ENCODE measurements around the gene FKBP4.
"Not testable (repeated sequence)": the region's sequence is repeated elsewhere in the genome, so short reads cannot be mapped to it uniquely, and the experiment has no call there.

The FKBP4 gene

GRCh38 chr12:2794736-2795289, at the start of gene FKBP4:
TSS of gene FKBP4 (plus strand) at chr12:2794970. CDS start at chr12:2795140, 170 bp downstream.
- peak; percentile 81 to 89 (median 83) for DNase-seq (ENCODE audit: low read depth in 3 of 3)

GRCh38 chr12:2745655-2746054, 49.1 kb upstream of the FKBP4 start:
- DNase-seq (ENCODE audit: low read depth in 3 of 3): no peak

GRCh38 chr12:2749580-2749979, 45.2 kb upstream of the FKBP4 start:
- DNase-seq (ENCODE audit: low read depth in 3 of 3): no peak

- no peak for DNase-seq (ENCODE audit: low read depth in 3 of 3)
Observed at GRCh38 chr12:2750185-2750584, 44.6 kb upstream of the FKBP4 start.

GRCh38 chr12:2751230-2751629, 43.5 kb upstream of the FKBP4 start:
- no peak for DNase-seq (ENCODE audit: low read depth in 3 of 3)

- DNase-seq (ENCODE audit: low read depth in 3 of 3): no peak
Observed at GRCh38 chr12:2751686-2752085, 43.1 kb upstream of the FKBP4 start.

- DNase-seq (ENCODE audit: low read depth in 3 of 3): peak; percentile 33 to 57 (median 52)
Observed at GRCh38 chr12:2752676-2753371, 41.9 kb upstream of the FKBP4 start.

GRCh38 chr12:2753536-2753935, 41.2 kb upstream of the FKBP4 start:
- no peak for DNase-seq (ENCODE audit: low read depth in 3 of 3)

- no peak for DNase-seq (ENCODE audit: low read depth in 3 of 3)
Observed at GRCh38 chr12:2754208-2754607, 40.6 kb upstream of the FKBP4 start.

GRCh38 chr12:2756756-2757155, 38.0 kb upstream of the FKBP4 start:
- DNase-seq (ENCODE audit: low read depth in 3 of 3): no peak

GRCh38 chr12:2759733-2760132, 35.0 kb upstream of the FKBP4 start:
- no peak for DNase-seq (ENCODE audit: low read depth in 3 of 3)

- no peak for DNase-seq (ENCODE audit: low read depth in 3 of 3)
Observed at GRCh38 chr12:2764398-2764797, 30.4 kb upstream of the FKBP4 start.

GRCh38 chr12:2765052-2765451, 29.7 kb upstream of the FKBP4 start:
- DNase-seq (ENCODE audit: low read depth in 3 of 3): no peak

GRCh38 chr12:2765608-2766007, 29.2 kb upstream of the FKBP4 start:
- no peak for DNase-seq (ENCODE audit: low read depth in 3 of 3)

GRCh38 chr12:2768224-2768961, 26.4 kb upstream of the FKBP4 start:
- DNase-seq (ENCODE audit: low read depth in 3 of 3): no peak

- no peak for DNase-seq (ENCODE audit: low read depth in 3 of 3)
Observed at GRCh38 chr12:2769866-2770533, 24.8 kb upstream of the FKBP4 start.

GRCh38 chr12:2770544-2770943, 24.2 kb upstream of the FKBP4 start:
- DNase-seq (ENCODE audit: low read depth in 3 of 3): not testable (repeated sequence)

GRCh38 chr12:2772370-2772769, 22.4 kb upstream of the FKBP4 start:
- DNase-seq (ENCODE audit: low read depth in 3 of 3): no peak

- DNase-seq (ENCODE audit: low read depth in 3 of 3): no peak
Observed at GRCh38 chr12:2773199-2773875, 21.4 kb upstream of the FKBP4 start.

- DNase-seq (ENCODE audit: low read depth in 3 of 3): no peak
Observed at GRCh38 chr12:2775431-2775830, 19.3 kb upstream of the FKBP4 start.

GRCh38 chr12:2776129-2776806, 18.5 kb upstream of the FKBP4 start:
- no peak for DNase-seq (ENCODE audit: low read depth in 3 of 3)

Measured in stimulated activated CD4-positive, alpha-beta T cell treated with anti-CD3 and anti-CD28 coated beads, TNF-alpha, amount 100 ng/mL, for 4 hours (primary cell).